ENCODE measurements around the gene CT55.

DNA sequence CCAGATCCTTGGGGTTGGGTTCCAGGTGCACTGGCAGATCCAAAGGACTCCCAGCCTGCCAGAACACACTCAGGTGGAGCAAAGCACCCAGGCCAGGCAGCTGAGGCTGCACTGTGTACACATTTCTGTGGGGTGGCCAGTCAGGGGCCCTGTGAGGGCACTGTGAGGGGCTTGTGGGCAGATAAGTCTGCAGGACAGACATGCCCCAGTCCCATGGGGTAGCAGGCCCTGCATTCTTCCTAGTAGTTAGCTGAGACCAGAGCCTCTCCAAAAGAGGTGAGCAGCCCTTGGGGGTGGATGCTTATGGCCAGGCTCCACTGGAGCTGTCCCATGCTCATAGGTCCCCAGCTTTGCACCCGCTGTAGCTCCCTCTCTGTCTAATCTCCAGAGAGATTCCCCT, 58.5 kb downstream of the CT55 start:
- TF ChIP-seq, protein P1, sequence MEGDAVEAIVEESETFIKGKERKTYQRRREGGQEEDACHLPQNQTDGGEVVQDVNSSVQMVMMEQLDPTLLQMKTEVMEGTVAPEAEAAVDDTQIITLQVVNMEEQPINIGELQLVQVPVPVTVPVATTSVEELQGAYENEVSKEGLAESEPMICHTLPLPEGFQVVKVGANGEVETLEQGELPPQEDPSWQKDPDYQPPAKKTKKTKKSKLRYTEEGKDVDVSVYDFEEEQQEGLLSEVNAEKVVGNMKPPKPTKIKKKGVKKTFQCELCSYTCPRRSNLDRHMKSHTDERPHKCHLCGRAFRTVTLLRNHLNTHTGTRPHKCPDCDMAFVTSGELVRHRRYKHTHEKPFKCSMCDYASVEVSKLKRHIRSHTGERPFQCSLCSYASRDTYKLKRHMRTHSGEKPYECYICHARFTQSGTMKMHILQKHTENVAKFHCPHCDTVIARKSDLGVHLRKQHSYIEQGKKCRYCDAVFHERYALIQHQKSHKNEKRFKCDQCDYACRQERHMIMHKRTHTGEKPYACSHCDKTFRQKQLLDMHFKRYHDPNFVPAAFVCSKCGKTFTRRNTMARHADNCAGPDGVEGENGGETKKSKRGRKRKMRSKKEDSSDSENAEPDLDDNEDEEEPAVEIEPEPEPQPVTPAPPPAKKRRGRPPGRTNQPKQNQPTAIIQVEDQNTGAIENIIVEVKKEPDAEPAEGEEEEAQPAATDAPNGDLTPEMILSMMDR (conservative IDR thresholded peaks at IDR 0.05), result no peak
- TF ChIP-seq ZFX (IDR thresholded peaks at IDR 0.05), result no peak

Measured in C4-2B (cell line).